HG03039 (cell line): ENCODE results near the gene RAP1GAP2.
"Not testable (repeated sequence)": the region's sequence is repeated elsewhere in the genome, so short reads cannot be mapped to it uniquely, and the experiment has no call there.

Experiments
- ATAC-seq: cut with Tn5 transposase; IDR thresholded peaks from one replicate; pipeline ENCODE4 v1.9.1; 2021; ENCODE audit warnings: mild to moderate bottlenecking, moderate library complexity; ENCODE audit not compliant: unreplicated experiment

The RAP1GAP2 gene

DNA sequence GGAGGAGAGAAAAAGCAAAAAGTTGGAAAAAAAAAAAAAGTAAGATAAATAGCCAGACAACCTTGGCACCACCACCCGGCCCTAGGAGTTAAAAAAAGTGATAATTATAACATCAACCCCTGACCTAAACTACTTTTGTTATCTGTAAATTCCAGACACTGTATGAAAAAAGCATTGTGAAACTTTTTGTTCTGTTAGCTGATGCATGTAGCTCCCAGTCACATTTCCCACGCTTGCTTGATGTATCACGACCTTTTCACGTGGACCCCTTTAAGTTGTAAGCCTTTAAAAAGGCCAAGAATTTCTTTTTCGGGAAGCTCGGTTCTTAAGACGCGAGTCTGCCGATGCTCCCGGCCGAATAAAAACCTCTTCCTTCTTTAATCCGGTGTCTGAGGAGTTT, 10.9 kb upstream of the RAP1GAP2 start:
- not testable (repeated sequence) for ATAC-seq

DNA sequence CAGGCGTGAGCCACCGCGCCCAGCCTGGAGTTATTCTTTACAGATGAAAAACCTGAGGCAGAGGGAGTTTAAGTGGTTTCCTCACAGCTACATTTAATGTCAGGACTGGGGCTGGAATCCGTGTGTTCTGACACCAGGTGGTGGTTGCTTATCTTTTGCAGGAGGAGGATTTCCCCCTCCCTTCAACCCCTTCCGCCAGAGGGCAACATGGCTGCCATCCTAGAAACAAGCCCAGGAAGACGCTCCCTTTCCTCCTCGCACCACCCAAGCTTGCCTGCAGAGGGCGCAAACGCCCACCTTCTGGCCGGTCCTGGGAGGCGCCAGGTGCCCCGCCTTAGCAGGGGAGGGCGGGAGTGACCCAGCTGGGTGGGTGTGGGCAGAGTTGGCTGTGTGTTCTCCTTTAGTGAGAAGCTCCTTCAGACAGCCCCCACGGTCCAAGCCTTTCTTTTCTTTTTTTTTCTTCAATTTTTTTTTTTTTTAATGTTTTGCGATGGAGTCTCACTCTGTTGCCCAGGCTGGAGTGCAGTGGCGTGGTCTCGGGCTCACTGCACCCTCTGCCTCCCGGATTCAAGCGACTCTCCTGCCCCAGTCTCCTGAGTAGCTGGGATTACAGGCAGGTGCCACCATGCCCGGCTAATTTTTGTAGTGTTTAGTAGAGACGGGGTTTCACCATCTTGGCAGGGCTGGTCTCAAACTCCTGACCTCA, 9.9 kb upstream of the RAP1GAP2 start:
- no peak for ATAC-seq

GRCh38 chr17:2789700-2790099, 6.5 kb upstream of the RAP1GAP2 start:
- ATAC-seq = no peak

DNA sequence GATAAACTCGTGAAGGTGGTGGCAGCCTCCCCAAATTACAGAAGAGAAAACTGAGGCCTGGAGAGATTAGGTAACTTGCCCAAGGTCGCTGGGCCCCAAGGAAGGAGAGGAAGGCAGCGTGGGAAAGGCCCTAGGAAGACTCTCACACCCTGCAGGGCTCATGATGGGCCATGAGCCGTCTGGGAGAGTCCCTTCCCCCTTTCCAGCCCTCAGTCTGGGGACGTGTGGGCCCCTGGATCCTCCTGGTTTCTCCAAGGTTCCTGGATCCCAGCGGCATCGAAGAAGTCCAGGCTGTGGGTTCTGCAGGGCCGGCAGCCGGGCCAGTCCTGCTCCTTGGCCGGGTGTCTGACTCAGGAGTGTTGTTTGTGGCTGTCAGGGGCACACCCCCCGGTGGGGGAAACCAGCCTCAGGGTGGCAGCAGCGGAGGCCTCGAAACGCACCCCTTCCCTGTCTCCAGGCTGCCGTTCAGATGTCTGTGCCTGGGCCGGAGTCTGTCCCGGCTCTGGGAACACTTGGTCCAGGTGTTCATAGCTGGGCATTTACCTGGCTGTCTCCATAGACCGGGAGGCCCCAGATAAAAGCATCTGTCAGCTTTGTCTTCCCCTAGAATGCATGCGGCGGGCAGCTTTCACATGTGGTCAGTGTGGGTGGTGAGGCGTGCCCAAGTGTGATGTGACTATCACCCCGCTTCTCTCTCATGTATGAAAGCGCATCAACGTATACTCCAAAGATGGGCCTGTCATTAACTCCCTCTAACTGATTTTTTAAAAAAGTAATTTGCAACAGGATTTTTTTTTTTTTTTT, 3.7 kb upstream of the RAP1GAP2 start:
- no peak for ATAC-seq

DNA sequence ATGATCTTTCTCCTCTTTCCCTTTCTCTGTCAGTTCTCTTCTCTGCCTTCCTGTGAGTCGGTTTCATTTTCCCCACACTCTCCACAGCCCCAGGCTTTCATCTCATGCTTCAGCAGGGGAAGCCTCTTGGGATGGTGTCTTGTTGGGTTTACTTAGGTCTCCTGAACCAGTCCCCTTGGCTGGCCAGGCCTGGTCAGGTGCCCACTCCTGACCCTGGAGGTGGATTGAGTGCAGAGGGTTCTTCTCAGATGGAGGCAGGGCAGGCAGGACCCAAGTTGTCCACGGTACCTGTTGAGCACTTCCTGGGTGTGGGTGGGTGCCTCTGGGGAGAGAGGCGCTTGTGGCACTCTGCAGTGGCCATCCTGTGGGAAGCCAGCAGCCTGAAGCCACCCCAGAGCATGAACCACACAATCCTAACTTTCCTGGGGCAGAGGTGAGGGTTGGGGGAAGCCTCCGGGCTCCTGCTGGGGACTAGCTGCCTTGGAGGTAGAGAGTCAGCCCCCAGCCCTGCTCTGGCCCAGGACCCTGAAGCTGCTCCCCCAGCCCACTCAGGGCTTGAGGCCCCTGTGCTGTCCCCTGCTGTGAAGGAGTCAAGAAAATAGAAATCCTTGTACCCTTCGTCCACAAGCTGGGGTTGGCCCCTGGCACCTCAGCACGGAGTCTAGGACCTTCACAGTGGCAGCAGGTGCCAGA, 2.0 kb upstream of the RAP1GAP2 start:
- ATAC-seq = no peak

- ATAC-seq = no peak
Measured at GRCh38 chr17:2795441-2796163, 636 bp upstream of the RAP1GAP2 start.

DNA sequence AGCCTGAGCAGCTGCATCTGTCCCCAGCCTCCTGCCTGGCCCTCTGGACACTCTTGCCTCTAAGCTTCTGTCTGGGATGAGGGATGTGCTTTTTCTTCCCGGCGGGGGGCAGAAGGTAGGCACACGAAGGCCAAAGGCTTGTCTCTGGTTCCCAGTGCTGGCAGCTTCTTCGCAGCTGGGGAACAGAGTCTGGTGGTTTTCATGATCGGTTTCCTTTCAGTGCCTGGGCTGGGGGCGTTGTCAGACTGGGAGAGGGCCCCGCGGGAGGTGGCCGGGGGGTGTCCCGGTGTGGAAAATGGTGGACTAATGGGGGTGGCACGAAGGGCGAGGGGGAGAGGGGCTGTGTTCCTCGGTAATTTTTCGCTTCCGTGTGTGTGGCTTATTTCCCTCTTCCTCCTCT, 988 bp downstream of the RAP1GAP2 start:
- ATAC-seq = no peak

DNA sequence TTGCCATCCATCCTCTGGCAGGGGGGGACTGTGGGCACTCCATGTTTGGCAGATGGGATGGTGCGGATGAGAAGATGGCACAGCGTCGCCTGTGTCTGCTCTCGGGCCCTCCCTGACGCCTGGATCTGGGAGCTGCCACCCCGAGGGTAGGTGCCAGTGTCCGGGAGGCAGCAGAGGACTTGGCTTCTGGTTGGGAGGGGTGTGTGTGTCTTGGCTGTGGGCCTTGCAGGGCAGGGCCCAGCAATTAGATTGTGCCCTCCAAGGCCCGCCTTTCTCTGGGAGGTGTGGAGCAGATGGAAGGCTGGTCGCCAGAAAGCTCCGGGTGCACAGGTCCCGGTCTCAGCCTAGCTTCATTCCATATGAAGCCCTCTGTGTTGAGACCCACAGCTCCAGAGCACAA, 1.4 kb downstream of the RAP1GAP2 start:
- ATAC-seq = no peak

DNA sequence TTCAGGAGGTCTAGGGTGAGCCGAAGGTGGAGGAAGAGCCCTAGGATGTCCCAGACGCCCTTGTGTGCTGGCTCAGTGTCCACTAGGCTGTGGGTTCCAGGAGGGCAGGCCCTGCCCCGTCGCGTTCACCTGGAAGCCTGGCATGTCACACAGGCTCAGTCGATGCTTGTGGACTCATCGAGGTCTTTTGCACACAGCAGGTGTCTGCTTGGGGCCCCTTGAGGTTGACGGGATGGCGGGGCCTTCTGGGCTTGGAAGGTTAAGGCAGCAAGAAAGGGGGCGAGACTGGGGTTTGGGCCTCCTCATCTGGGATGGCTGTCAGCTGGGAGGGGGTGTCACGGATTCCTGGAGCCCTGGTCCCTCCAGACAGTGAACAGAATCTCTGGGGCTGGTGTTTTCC, 1.9 kb downstream of the RAP1GAP2 start:
- ATAC-seq = no peak

DNA sequence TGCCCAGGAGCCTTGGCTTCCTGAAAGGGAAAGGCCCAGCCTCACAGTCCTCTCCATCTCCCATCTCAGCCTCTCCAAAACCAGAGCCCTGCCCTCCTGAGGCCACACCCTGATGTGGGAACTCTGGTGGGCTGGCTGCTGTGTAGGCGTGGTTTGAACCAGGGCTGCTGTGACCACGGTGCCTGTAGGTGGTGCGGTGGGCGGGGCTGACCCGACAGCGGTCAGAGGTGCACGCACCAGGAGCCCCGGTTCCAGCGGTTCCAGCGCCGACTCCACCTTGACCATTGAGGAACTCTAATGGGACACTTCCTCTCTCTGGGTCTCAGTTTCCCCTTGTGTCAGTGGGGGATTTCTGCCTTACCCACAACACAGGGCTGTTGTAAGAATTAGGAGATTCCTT, 2.4 kb downstream of the RAP1GAP2 start:
- ATAC-seq = no peak

DNA sequence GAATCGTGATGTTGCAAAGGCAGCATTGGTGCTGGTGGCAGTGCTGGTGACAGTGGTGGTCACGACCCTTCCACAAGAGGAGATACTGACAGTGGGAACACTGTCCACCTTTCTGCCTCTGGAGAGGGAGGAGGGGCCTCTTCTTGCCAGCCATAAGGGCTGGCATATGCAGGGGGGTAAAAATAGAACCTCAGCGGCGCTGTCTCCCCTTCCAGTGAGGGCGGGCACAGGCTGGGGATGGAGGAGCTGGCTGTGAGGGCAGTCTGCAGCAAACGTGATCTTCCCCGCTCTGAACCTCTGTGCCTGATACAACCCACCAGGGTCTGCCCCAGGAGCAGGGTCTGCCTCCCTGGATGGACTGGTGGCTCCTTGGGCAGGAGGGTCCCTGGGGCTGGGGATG, 3.4 kb downstream of the RAP1GAP2 start:
- no peak for ATAC-seq

DNA sequence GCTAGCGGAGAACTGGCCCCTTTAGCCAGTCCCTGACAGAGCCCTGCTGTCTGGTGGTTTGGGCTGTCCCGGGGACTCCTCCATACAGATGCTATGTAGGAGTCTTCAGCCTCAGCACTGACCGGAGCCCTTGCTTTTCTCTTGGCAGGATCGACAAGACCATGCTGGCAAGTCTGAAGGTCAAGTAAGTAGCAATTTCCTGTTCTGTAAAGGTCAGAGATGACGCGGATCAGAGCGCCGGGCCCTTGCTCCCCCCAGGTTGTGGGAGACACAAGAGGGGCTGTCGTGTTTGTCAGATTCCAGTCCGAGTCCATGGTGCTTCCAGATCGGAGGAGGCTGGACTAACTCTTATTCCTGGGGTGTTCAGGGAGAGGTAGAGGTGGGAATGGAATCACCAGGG, 4.1 kb downstream of the RAP1GAP2 start:
- no peak for ATAC-seq

DNA sequence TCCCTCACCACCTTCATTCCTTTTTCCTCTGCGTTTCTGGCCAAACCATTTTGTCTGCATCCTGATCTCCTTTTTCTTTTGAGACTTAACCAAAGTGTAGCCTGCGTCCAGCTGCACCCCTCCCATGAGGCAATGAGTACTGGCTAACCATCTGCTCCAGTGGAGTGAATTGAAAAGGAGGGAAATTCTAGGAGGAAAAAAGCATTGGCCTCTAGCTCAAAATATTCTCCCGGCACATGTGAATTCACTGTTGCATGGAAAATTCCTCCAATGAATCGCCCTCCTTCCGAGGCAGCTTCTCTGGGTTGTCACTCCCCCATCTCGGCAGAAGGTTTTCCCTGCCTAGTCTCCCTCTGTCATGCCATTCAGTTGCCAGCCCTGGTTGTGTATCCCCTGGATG, 5.6 kb downstream of the RAP1GAP2 start:
- no peak for ATAC-seq

- ATAC-seq = no peak
Measured at GRCh38 chr17:2802574-2802973, 6.3 kb downstream of the RAP1GAP2 start.

DNA sequence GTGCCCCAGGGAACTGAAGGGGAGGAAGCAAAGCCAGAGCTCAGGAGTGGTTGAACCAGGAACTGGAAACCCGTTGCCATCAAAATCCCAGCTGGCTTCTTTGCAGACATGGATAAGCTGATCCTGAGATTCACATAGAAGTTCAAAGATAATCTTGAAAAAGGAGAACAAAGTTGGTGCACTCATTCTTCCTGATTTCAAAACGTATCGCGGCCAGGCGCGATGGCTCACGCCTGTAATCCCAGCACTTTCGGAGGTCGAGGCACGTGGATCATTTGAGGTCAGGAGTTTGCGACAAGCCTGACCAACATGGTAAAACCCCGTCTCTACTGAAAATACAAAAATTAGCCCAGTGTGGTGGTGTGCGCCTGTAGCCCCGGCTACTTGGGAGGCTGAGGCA, 7.1 kb downstream of the RAP1GAP2 start:
- ATAC-seq = no peak

DNA sequence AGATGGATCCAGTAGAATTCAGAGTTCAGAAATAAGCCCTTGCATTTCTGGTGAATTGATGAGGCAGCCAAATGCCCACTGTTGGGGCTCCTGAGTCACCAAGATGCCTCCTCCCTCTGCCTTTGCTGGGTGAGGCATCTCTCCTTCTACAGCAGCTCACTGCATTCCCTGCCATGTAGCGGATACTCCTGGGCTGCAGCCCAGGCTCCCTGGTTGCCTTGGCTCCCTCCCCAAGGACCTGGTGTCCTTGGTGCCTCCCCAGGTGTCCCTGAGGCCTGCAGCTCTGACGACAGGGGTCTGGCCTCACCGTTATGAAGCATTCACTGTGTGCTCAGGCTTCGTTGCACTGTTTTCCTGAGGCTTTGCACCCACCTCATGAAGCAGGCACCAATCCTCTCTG, 7.7 kb downstream of the RAP1GAP2 start:
- ATAC-seq = no peak

DNA sequence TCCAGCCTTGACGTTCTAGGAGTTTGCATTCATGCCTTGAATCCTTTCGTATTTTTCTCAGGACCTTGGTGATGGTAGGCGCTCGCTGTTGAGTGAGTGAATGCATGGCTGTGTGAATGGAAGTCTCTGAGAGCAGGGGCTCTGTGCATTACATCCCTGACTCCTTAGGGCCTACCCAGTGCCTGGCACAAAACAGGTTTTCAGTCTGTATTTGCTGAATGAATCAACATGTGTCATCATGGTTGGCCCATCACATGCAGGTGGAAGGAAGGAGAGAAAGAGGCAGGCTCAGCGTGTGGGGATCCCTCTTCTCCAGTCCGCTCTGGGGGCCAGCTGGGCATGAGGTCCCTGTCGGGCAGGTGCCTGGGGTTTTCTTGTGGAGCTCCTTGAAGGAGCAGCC, 8.7 kb downstream of the RAP1GAP2 start:
- ATAC-seq = no peak

DNA sequence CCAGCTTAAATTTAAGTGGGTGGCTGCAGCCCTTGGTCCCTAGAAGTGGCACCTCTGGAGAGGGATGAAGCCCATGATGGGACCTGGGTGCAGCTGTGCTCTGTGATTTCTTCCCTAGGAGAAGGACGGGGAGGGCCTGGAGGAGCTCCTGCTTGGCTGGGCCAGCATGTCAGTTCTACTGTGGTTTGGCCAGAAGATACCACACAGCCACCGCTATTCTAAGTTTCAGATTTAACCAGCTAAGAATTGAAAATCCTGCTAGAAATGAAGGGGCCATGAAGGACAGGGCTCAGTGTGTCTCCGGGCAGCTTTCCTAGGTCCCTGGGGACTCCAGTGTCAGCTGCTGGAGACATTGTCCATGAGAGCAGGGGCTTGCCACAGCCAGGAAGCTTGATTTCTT, 9.7 kb downstream of the RAP1GAP2 start:
- ATAC-seq = no peak

GRCh38 chr17:2808367-2809335, 12.4 kb downstream of the RAP1GAP2 start:
- no peak for ATAC-seq

GRCh38 chr17:2809337-2809736, 13.1 kb downstream of the RAP1GAP2 start:
- no peak for ATAC-seq
